Upper lobe of left lung (tissue), 4 donors: ENCODE measurements around the gene ARF6.

ENCODE experiments used
- POLR2A ChIP-seq, 4 donors: fragments of 450-650 bp; IDR thresholded peaks; one replicate each; pipeline ENCODE4 v1.5.1; 2016 to 2017; ENCODE audit warnings: antibody characterized with exemption in 4 of 4, mild to moderate bottlenecking in 2 of 4
- TF ChIP-seq, protein P1 (sequence below), 6 experiments: fragments of 450-650 bp in 4 of 6; fragments of 200-600 bp in 2 of 6; sonication (generic) in 2 of 6; IDR thresholded peaks; one replicate each; pipeline ENCODE4 v1.5.1; 2016 to 2019; ENCODE audit warnings: antibody characterized with exemption in 6 of 6

DNA sequence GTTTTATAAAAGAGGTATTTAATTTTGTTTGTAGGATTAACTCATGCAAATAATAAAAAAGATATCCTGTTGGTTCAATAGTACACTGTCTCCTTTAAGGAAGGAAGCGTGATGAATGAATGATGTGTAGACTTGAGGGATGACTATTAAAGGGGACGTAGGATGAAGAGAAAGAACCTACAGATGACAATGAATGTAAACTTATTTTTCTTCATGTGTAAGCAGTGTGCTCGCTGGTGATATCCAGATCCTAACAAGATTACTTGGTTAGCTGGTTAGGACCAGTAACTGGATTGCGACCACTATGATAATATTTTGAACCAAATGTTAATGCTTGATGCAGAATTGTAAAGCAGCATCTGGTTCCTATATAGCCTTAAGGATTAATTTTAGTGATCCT, 2.6 kb downstream of the ARF6 start:
- TF ChIP-seq POLR2A (IDR thresholded peaks at IDR 0.05): no peak
- TF ChIP-seq, protein P1, sequence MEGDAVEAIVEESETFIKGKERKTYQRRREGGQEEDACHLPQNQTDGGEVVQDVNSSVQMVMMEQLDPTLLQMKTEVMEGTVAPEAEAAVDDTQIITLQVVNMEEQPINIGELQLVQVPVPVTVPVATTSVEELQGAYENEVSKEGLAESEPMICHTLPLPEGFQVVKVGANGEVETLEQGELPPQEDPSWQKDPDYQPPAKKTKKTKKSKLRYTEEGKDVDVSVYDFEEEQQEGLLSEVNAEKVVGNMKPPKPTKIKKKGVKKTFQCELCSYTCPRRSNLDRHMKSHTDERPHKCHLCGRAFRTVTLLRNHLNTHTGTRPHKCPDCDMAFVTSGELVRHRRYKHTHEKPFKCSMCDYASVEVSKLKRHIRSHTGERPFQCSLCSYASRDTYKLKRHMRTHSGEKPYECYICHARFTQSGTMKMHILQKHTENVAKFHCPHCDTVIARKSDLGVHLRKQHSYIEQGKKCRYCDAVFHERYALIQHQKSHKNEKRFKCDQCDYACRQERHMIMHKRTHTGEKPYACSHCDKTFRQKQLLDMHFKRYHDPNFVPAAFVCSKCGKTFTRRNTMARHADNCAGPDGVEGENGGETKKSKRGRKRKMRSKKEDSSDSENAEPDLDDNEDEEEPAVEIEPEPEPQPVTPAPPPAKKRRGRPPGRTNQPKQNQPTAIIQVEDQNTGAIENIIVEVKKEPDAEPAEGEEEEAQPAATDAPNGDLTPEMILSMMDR (IDR thresholded peaks at IDR 0.05): no peak
